ENCODE data around the gene NFYC.

NFYC gene

DNA sequence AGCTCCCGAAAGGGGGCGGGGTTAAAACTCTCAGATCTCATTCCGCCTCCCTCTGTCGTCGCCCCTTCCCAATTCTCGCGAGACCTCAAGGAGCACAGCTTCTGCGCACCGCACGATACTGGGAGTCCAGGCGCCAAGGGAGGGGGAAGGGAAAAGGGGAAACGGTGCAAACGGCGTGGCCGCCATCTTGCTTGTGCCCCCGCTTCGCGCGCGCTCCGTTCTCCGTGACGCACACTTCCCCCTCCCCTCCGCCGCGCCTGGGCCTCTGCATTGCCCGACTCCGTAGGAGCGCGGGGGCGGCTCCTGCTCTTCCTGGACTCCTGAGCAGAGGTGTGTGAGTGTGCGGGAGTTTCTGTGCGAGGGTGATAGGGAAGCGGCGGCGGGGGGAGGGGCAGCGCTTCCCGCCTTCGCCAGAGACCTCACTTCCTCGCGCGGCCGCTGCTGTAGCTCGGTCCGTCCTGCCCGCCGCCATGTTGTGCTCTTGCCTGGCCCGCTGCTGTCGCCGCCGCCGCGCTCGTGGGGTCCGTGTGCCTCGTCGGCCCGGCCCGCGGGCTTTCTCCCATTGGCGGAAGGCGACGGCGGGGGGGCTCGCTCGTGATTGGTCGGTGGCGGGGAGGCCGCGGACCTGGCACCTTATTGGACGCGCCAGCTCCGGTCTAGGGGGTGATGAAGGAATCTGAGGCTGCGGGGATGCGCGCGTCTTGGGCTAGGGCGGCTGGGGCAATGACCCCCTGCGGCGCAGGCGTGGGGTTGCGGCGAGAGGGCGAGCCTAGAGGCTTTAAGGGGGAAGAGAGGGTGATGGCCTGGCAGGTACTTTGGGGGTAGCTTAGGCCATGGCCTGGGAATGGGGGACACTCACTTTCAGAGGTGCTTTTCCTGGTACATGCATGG lies at the start of gene NFYC (continued):
- TF ChIP-seq, protein P1, sequence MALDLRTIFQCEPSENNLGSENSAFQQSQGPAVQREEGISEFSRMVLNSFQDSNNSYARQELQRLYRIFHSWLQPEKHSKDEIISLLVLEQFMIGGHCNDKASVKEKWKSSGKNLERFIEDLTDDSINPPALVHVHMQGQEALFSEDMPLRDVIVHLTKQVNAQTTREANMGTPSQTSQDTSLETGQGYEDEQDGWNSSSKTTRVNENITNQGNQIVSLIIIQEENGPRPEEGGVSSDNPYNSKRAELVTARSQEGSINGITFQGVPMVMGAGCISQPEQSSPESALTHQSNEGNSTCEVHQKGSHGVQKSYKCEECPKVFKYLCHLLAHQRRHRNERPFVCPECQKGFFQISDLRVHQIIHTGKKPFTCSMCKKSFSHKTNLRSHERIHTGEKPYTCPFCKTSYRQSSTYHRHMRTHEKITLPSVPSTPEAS (tag by site-specific recombination; IDR thresholded peaks at IDR 0.05) = peak; percentile 74
- TF ChIP-seq, protein P2, sequence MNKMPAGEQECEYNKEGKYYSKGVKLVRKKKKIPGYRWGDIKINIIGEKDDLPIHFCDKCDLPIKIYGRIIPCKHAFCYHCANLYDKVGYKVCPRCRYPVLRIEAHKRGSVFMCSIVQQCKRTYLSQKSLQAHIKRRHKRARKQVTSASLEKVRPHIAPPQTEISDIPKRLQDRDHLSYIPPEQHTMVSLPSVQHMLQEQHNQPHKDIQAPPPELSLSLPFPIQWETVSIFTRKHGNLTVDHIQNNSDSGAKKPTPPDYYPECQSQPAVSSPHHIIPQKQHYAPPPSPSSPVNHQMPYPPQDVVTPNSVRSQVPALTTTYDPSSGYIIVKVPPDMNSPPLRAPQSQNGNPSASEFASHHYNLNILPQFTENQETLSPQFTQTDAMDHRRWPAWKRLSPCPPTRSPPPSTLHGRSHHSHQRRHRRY (tag by site-specific recombination; IDR thresholded peaks at IDR 0.05) = peak; percentile 95
- TF ChIP-seq KLF10 (tag by site-specific recombination; IDR thresholded peaks at IDR 0.05) (peak; percentile 56; the same call in 1 of the 2 replicates), ZNF791 (tag by site-specific recombination; IDR thresholded peaks at IDR 0.05) (peak; percentile 16; the same call in 1 of the 2 replicates), ZNF132 (tag by site-specific recombination; IDR thresholded peaks at IDR 0.05; ENCODE audit: borderline replicate concordance) (no peak), ZNF121 (tag by site-specific recombination; IDR thresholded peaks at IDR 0.05) (peak; percentile 68), RBAK (tag by site-specific recombination; IDR thresholded peaks at IDR 0.05) (no peak), MEIS1 (CRISPR knock-in tag; IDR thresholded peaks at IDR 0.05; ENCODE audit: borderline replicate concordance) (no peak), ZNF157 (tag by site-specific recombination; IDR thresholded peaks at IDR 0.05) (no peak), ZNF768 (tag by site-specific recombination; IDR thresholded peaks at IDR 0.05) (no peak; the same call in 1 of the 2 replicates), ZNF571 (tag by site-specific recombination; IDR thresholded peaks at IDR 0.05) (no peak), GLIS2 (tag by site-specific recombination; IDR thresholded peaks at IDR 0.05) (peak; percentile 100), OVOL3 (tag by site-specific recombination; IDR thresholded peaks at IDR 0.05) (peak; percentile 74; the same call in 1 of the 2 replicates), ZNF140 (tag by site-specific recombination; IDR thresholded peaks at IDR 0.05) (no peak), TRIM28 (IDR thresholded peaks at IDR 0.05; ENCODE audit: borderline replicate concordance, low read length) (no peak; the same call in 1 of the 2 replicates), ZNF701 (tag by site-specific recombination; IDR thresholded peaks at IDR 0.05) (no peak), ZNF623 (tag by site-specific recombination; IDR thresholded peaks at IDR 0.05) (peak; percentile 30; the same call in 1 of the 2 replicates), ZNF223 (tag by site-specific recombination; IDR thresholded peaks at IDR 0.05) (no peak), ZBTB8A (tag by site-specific recombination; IDR thresholded peaks at IDR 0.05) (peak; percentile 67), ZNF776 (tag by site-specific recombination; IDR thresholded peaks at IDR 0.05; ENCODE audit: borderline replicate concordance) (no peak), FEZF1 (tag by site-specific recombination; IDR thresholded peaks at IDR 0.05) (no peak)
- TF ChIP-seq, protein P3, sequence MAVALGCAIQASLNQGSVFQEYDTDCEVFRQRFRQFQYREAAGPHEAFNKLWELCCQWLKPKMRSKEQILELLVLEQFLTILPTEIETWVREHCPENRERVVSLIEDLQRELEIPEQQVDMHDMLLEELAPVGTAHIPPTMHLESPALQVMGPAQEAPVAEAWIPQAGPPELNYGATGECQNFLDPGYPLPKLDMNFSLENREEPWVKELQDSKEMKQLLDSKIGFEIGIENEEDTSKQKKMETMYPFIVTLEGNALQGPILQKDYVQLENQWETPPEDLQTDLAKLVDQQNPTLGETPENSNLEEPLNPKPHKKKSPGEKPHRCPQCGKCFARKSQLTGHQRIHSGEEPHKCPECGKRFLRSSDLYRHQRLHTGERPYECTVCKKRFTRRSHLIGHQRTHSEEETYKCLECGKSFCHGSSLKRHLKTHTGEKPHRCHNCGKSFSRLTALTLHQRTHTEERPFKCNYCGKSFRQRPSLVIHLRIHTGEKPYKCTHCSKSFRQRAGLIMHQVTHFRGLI (tag by site-specific recombination; IDR thresholded peaks at IDR 0.05) = no peak; the same call in 1 of the 2 replicates
- TF ChIP-seq, protein P4, sequence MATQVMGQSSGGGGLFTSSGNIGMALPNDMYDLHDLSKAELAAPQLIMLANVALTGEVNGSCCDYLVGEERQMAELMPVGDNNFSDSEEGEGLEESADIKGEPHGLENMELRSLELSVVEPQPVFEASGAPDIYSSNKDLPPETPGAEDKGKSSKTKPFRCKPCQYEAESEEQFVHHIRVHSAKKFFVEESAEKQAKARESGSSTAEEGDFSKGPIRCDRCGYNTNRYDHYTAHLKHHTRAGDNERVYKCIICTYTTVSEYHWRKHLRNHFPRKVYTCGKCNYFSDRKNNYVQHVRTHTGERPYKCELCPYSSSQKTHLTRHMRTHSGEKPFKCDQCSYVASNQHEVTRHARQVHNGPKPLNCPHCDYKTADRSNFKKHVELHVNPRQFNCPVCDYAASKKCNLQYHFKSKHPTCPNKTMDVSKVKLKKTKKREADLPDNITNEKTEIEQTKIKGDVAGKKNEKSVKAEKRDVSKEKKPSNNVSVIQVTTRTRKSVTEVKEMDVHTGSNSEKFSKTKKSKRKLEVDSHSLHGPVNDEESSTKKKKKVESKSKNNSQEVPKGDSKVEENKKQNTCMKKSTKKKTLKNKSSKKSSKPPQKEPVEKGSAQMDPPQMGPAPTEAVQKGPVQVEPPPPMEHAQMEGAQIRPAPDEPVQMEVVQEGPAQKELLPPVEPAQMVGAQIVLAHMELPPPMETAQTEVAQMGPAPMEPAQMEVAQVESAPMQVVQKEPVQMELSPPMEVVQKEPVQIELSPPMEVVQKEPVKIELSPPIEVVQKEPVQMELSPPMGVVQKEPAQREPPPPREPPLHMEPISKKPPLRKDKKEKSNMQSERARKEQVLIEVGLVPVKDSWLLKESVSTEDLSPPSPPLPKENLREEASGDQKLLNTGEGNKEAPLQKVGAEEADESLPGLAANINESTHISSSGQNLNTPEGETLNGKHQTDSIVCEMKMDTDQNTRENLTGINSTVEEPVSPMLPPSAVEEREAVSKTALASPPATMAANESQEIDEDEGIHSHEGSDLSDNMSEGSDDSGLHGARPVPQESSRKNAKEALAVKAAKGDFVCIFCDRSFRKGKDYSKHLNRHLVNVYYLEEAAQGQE (tag by site-specific recombination; IDR thresholded peaks at IDR 0.05) = no peak
- TF ChIP-seq, protein P5, sequence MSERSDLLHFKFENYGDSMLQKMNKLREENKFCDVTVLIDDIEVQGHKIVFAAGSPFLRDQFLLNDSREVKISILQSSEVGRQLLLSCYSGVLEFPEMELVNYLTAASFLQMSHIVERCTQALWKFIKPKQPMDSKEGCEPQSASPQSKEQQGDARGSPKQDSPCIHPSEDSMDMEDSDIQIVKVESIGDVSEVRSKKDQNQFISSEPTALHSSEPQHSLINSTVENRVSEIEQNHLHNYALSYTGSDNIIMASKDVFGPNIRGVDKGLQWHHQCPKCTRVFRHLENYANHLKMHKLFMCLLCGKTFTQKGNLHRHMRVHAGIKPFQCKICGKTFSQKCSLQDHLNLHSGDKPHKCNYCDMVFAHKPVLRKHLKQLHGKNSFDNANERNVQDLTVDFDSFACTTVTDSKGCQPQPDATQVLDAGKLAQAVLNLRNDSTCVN (tag by site-specific recombination; optimal IDR thresholded peaks at IDR 0.05) = peak; percentile 99
- TF ChIP-seq, protein P6, sequence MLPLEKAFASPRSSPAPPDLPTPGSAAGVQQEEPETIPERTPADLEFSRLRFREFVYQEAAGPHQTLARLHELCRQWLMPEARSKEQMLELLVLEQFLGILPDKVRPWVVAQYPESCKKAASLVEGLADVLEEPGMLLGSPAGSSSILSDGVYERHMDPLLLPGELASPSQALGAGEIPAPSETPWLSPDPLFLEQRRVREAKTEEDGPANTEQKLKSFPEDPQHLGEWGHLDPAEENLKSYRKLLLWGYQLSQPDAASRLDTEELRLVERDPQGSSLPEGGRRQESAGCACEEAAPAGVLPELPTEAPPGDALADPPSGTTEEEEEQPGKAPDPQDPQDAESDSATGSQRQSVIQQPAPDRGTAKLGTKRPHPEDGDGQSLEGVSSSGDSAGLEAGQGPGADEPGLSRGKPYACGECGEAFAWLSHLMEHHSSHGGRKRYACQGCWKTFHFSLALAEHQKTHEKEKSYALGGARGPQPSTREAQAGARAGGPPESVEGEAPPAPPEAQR (tag by site-specific recombination; IDR thresholded peaks at IDR 0.05) = peak; percentile 70; the same call in 1 of the 2 replicates
- TF ChIP-seq, protein P7, sequence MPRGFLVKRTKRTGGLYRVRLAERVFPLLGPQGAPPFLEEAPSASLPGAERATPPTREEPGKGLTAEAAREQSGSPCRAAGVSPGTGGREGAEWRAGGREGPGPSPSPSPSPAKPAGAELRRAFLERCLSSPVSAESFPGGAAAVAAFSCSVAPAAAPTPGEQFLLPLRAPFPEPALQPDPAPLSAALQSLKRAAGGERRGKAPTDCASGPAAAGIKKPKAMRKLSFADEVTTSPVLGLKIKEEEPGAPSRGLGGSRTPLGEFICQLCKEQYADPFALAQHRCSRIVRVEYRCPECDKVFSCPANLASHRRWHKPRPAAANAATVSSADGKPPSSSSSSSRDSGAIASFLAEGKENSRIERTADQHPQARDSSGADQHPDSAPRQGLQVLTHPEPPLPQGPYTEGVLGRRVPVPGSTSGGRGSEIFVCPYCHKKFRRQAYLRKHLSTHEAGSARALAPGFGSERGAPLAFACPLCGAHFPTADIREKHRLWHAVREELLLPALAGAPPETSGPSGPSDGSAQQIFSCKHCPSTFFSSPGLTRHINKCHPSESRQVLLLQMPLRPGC (tag by site-specific recombination; IDR thresholded peaks at IDR 0.05) = peak; percentile 79

Data from HEK293 (cell line).